K562 (cell line): ENCODE results near the gene CMTR2. TPM values are rescaled to one million over a fixed set of nuclear protein-coding genes. Genes with fewer than 3 reads are reported as not detected.
"Not testable (repeated sequence)": the region's sequence is repeated elsewhere in the genome, so short reads cannot be mapped to it uniquely, and the experiment has no call there.

Source experiments
- ATAC-seq: fragments of 200-7000 bp; cut with Tn5 transposase; 3 replicates; pipeline ENCODE4 v1.9.1; 2020; ENCODE audit warnings: moderate library complexity
- BruUV-seq: library from RNA; stranded (reverse); fragments of 400-500 nt; replicated peaks from 2 replicates; lab custom pipeline; 2021; lab: Mats Ljungman, UMichigan
- CTCF ChIA-PET: fragments of 300-600 bp; formaldehyde crosslinking; extraction: SDS; loops from one replicate; lab custom pipeline; 2021; ENCODE audit warnings: low intra/inter-chr PET ratio; lab: Yijun Ruan, JAX
- POLR2A ChIA-PET: fragments of 300-600, 350-650 bp; sonication (Branson Sonifier 250); formaldehyde crosslinking; extraction: SDS; loops from one replicate; lab custom pipeline; 2021; ENCODE audit warnings: antibody characterized with exemption, inconsistent platforms; lab: Yijun Ruan, JAX
- DNase-seq, 4 experiments: peaks; one replicate each; pipeline versions ENCODE4 v3.0.0 to v3.0.0-alpha.2; 2011 to 2018; ENCODE audit warnings: low spot score in 3 of 4, mixed read lengths in 3 of 4; ENCODE audit errors: extremely low read depth in 1 of 4
- FAIRE-seq: peaks from 2 replicates; lab custom pipeline; 2011; peaks lifted over from hg19 to GRCh38; lab: Jason Lieb, UNC
- H2AFZ ChIP-seq: 2 replicates; pipeline ENCODE4 v1.6.0; 2011; ENCODE audit warnings: low read depth, low read length, control low read depth, inconsistent platforms
- H3K27ac ChIP-seq: fragments of 200-600 bp; 3 replicates; pipeline ENCODE4 v1.8.0; 2011; ENCODE audit warnings: low read depth, mild to moderate bottlenecking, control low read depth, inconsistent platforms, low read length, moderate library complexity, mixed read lengths; ENCODE audit errors: extremely low read depth
- H3K27me3 ChIP-seq, 2 experiments: fragments of 300-600 bp in 1 of 2; 2 replicates in 1 of 2; 3 replicates in 1 of 2; pipeline versions ENCODE4 v1.6.0 to v1.8.0; 2011; ENCODE audit warnings: inconsistent platforms in 2 of 2, low read length in 2 of 2, mild to moderate bottlenecking in 1 of 2, mixed read lengths in 1 of 2, moderate library complexity in 1 of 2; ENCODE audit not compliant: control insufficient read depth in 2 of 2, insufficient read depth in 2 of 2
- H3K36me3 ChIP-seq: fragments of 300-600 bp; 3 replicates; pipeline ENCODE4 v1.8.0; 2011; ENCODE audit warnings: mild to moderate bottlenecking, low read length, inconsistent platforms; ENCODE audit not compliant: control insufficient read depth, insufficient read depth
- H3K4me1 ChIP-seq, 2 experiments: fragments of 200-600 bp in 1 of 2; replicated peaks in 1 of 2; 2 replicates in 1 of 2; 3 replicates in 1 of 2; pipeline versions ENCODE4 v1.5.1 to v1.8.0; 2011; ENCODE audit warnings: inconsistent platforms in 2 of 2, low read length in 2 of 2, mild to moderate bottlenecking in 1 of 2, mixed read lengths in 1 of 2, moderate library complexity in 1 of 2; ENCODE audit not compliant: control insufficient read depth in 2 of 2, insufficient read depth in 2 of 2
- H3K4me2 ChIP-seq: 2 replicates; pipeline ENCODE4 v1.6.1; 2011; ENCODE audit warnings: low read length, control low read depth, inconsistent platforms, mixed read lengths; ENCODE audit not compliant: insufficient read depth
- H3K4me3 ChIP-seq: fragments of 200-600 bp; sonication (generic), shearing (Covaris generic); 2 replicates; pipeline ENCODE4 v1.5.1; 2016; ENCODE audit warnings: control low read depth, inconsistent platforms
- H3K79me2 ChIP-seq: fragments of 200-600 bp; 3 replicates; pipeline ENCODE4 v1.8.0; 2011; ENCODE audit warnings: low read length, inconsistent platforms; ENCODE audit not compliant: control insufficient read depth, insufficient read depth
- H3K9ac ChIP-seq, 2 experiments: 2 replicates each; pipeline versions ENCODE4 v1.6.0 to v1.6.1; 2011; ENCODE audit warnings: low read depth in 2 of 2, low read length in 2 of 2, control low read depth in 1 of 2, inconsistent platforms in 1 of 2, mild to moderate bottlenecking in 1 of 2, mixed read lengths in 1 of 2; ENCODE audit not compliant: insufficient read depth in 1 of 2
- H3K9me1 ChIP-seq: one replicate; pipeline ENCODE4 v1.6.0; 2011; ENCODE audit warnings: inconsistent platforms, mild to moderate bottlenecking, low read length, moderate library complexity; ENCODE audit not compliant: control insufficient read depth, insufficient read depth
- H3K9me3 ChIP-seq: replicated peaks from 2 replicates; pipeline ENCODE4 v1.5.1; 2011; ENCODE audit warnings: low read depth, low read length, inconsistent platforms; ENCODE audit not compliant: control insufficient read depth, insufficient read depth
- H4K20me1 ChIP-seq: replicated peaks from 2 replicates; pipeline ENCODE4 v1.6.1; 2011; ENCODE audit warnings: low read length, inconsistent platforms, mixed read lengths; ENCODE audit not compliant: control insufficient read depth, insufficient read depth
- HSF4 ChIP-seq: fragments of 250-450 bp; sonication (Bioruptor Pico); IDR thresholded peaks from 2 replicates; pipeline ENCODE4 v2.1.2; 2022; ENCODE audit warnings: mild to moderate bottlenecking, moderate library complexity, borderline replicate concordance
- L3MBTL2 ChIP-seq: fragments of 450-650 bp; IDR thresholded peaks from 2 replicates; pipeline ENCODE4 v1.6.1; 2016; ENCODE audit warnings: mild to moderate bottlenecking, moderate library complexity
- MBD1 ChIP-seq: fragments of 250-450 bp; sonication (Bioruptor Pico); IDR thresholded peaks from 2 replicates; pipeline ENCODE4 v1.8.0; 2022; ENCODE audit warnings: inconsistent platforms
- TCF7L2 ChIP-seq: fragments of 150-350 bp; IDR thresholded peaks from 2 replicates; pipeline ENCODE4 v1.6.1; 2016; ENCODE audit warnings: low read depth, mild to moderate bottlenecking, low read length, moderate library complexity
- WGBS: fragments of 100-300 bp; shearing (Covaris generic); methylation state at CpG from one replicate; pipeline ENCODE4 v1.1.6; 2016; ENCODE audit warnings: low coverage, mixed read lengths; ENCODE audit not compliant: insufficient coverage; ENCODE audit errors: missing lambda C conversion rate; 5-methylcytosine and 5-hydroxymethylcytosine counted together
- in situ Hi-C: fragments of 300-500 bp; cut with MboI; formaldehyde crosslinking; loops from 4 replicates; pipeline ENCODE4 v1.15.0; 2018; ENCODE audit warnings: inconsistent platforms, mixed read lengths
- intact Hi-C: fragments of 100-400 bp; cut with micrococcal nuclease; formaldehyde crosslinking; loops from 2 replicates; pipeline ENCODE4 v1.14.2; 2022
- polyA plus RNA-seq, 8 experiments: library from polyadenylated mRNA; depleted of rRNA in 4 of 8; stranded (reverse) in 5 of 8; unstranded in 3 of 8; fragments of >200 nt; fragmentation: Nextera tagmentation in 2 of 8; fragmentation: Illumina TruSeq in 1 of 8; extraction: Ambion mirVana in 2 of 8; extraction: Trizol in 1 of 8; gene quantifications; 2 replicates each; pipeline versions ENCODE4 v1.2.1 to v1.2.3, GENCODE V29; 2011 to 2014; ENCODE audit warnings: inconsistent platforms in 1 of 8, missing spikeins in 1 of 8
- total RNA-seq, 7 experiments: library from RNA; depleted of rRNA in 6 of 7; stranded (reverse); fragments of >200 nt in 6 of 7; fragmentation: Illumina TruSeq in 2 of 7; extraction: Trizol in 2 of 7; gene quantifications; 2 replicates each; pipeline versions ENCODE4 v1.2.1 to v1.2.3, GENCODE V29; 2011 to 2021; ENCODE audit warnings: low replicate concordance in 1 of 7

Gene CMTR2
- total and polyA plus RNA-seq, 9 of the 15 experiments (the other 6 are each of a cell fraction or from before 2014, with no cell fraction given) = 4.6 to 24.8 (median 12.7) TPM

GRCh38 chr16:71315269-71315668, 26.1 kb upstream of the CMTR2 start:
- H3K27me3 ChIP-seq = no peaks in the 10 kb centered on the region
- TF ChIP-seq HSF4 (CRISPR knock-in tag) (no peak), TCF7L2 (no peak), L3MBTL2 (no peak), MBD1 (CRISPR knock-in tag) (no peak)
- CTCF ChIA-PET = no interaction called here
- in situ Hi-C loops = no loop called here
- no peak for ATAC-seq
- no peak for FAIRE-seq
- no peak overlapping the region for H3K4me2 ChIP-seq
- POLR2A ChIA-PET = interaction anchor here (1.3 kb wide), 1 partner anchor 16 kb away, joined by 4 read pairs; no protein-coding TSS in a partner anchor
- H3K4me3 ChIP-seq = no peak overlapping the region
- no peak overlapping the region for H3K27ac ChIP-seq
- intact Hi-C loops = no loop called here
- no peak overlapping the region for H2AFZ ChIP-seq
- WGBS = 0% methylated on average over 3 of the region's 3 CpGs
- no peaks in the 10 kb centered on the region for H3K4me1 ChIP-seq
- no peaks in the 10 kb centered on the region for H3K9me1 ChIP-seq
- H3K79me2 ChIP-seq = no peaks in the 10 kb centered on the region
- H3K36me3 ChIP-seq = no peaks in the 10 kb centered on the region
- BruUV-seq = no TSS peak
- H3K9ac ChIP-seq = no peak overlapping the region
- no peaks in the 10 kb centered on the region; the same call in 1 of the 2 replicates for H4K20me1 ChIP-seq
- no peaks in the 10 kb centered on the region for H3K9me3 ChIP-seq
- DNase-seq = no peak

- H3K4me1 ChIP-seq, H3K4me2 ChIP-seq, H3K9me3 ChIP-seq, H3K27ac ChIP-seq, CTCF ChIA-PET, H3K79me2 ChIP-seq, H3K36me3 ChIP-seq, POLR2A ChIA-PET, H2AFZ ChIP-seq, BruUV-seq, H3K9me1 ChIP-seq, FAIRE-seq, H3K27me3 ChIP-seq, ATAC-seq, DNase-seq, H3K4me3 ChIP-seq, in situ Hi-C loops, H3K9ac ChIP-seq, H4K20me1 ChIP-seq: not testable (repeated sequence)
- intact Hi-C loops = loop anchor here (5.0 kb wide), 1 partner anchor 61 kb away; no protein-coding TSS in a partner anchor
- whole genome bisulfite sequencing = 0% methylated on average over 3 of the region's 3 CpGs
Measured at GRCh38 chr16:71313591-71313990, 24.4 kb upstream of the CMTR2 start.
